ENCODE results near the gene ZKSCAN5.
"Not testable (repeated sequence)": the region's sequence is repeated elsewhere in the genome, so short reads cannot be mapped to it uniquely, and the experiment has no call there.

Gene ZKSCAN5

DNA sequence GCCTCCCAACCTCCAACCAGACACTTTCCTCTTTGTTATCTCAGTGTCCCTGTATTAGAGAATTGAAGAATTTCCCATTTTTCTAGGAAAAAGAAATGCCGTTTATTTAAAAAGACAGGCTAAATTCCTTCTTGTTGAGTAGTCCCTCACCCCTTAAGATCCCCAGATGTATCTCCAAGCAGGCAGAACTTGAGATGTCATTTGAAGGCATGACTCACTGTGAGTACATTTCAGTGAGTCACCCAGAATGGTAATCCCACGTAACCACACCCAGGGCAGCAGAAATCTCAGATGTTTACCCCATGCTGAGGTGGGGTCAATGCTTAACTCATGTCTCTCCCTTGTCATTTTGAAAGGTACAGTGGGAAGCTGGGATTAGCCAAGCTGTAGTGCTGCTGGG lies 58.4 kb downstream of the ZKSCAN5 start:
- ChIA-PET CTCF (no interaction called here), POLR2A (no interaction called here)
- DNase-seq (ENCODE audit: extremely low spot score): no peak
- TF ChIP-seq, protein P1, sequence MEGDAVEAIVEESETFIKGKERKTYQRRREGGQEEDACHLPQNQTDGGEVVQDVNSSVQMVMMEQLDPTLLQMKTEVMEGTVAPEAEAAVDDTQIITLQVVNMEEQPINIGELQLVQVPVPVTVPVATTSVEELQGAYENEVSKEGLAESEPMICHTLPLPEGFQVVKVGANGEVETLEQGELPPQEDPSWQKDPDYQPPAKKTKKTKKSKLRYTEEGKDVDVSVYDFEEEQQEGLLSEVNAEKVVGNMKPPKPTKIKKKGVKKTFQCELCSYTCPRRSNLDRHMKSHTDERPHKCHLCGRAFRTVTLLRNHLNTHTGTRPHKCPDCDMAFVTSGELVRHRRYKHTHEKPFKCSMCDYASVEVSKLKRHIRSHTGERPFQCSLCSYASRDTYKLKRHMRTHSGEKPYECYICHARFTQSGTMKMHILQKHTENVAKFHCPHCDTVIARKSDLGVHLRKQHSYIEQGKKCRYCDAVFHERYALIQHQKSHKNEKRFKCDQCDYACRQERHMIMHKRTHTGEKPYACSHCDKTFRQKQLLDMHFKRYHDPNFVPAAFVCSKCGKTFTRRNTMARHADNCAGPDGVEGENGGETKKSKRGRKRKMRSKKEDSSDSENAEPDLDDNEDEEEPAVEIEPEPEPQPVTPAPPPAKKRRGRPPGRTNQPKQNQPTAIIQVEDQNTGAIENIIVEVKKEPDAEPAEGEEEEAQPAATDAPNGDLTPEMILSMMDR (IDR thresholded peaks at IDR 0.05; ENCODE audit: control extremely low read depth, extremely low read depth, low read depth, missing control alignments): no peak

DNA sequence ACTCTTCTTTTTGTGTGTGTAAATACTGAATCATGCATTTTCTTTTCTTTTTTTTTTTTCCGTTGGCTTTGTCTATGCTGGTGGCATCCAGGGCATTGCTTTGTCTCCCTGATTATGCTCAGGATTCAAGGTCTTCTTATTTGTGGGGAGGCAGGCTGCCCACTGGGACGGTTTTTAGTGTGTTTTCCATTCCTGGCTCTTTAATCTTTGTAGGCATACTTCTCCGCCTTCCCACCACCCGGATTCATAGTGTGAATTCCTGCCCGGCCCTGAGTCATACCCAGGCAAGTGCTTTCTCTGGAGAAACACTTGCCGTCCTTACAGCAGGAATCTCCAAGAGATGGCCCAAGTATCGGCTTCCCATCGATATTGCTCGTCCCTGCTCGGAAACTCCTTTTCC lies 59.2 kb downstream of the ZKSCAN5 start:
- TF ChIP-seq, protein P1 (IDR thresholded peaks at IDR 0.05; ENCODE audit: control extremely low read depth, extremely low read depth, low read depth, missing control alignments): no peak
- ChIA-PET POLR2A (no interaction called here), CTCF (no interaction called here)
- no peak for DNase-seq (ENCODE audit: extremely low spot score)

DNA sequence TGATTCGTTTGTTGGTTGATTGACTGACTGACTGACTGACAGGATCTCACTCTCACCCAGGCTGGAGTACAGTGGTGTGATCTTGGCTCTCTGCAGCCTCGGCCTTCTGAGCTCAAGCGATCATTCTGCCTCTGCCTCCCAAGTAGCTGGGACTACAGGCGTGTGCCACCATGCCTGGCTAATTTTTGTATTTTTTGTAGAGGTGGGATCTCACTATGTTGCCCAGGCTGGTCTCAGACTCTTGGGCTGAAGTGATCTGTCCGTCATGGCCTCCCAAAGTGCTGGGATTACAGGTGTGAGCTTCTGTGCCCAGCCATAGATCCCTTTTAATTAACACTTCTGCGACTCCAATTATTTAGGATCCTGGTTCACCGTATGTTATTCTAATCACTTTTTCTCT lies 64.3 kb downstream of the ZKSCAN5 start:
- CTCF ChIA-PET: interaction anchor here (1.2 kb wide), 2 partner anchors 10 to 11 kb away, joined by 3 read pairs; partner anchors contain the start of gene ZNF655
- DNase-seq (ENCODE audit: extremely low spot score); POLR2A ChIA-PET: not testable (repeated sequence)

DNA sequence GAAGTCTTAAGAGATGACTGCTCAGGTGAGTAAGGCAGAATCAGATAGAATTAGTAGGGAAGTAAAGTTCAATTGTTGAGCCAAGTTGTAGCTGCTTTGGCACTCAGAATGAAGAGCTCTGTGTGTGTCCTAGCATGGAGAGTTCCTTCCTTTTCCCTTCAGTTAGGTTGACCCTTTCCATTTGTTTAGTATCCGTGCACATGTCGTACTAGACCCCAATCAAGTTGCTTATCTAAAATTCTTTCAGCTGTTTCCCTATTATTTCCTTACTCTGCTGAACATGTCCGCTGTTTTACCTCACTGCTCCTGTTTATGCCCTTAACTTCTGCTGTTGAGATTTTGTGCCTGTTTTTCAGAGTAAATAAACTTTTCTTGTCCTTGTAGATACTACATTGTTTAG lies 67.3 kb downstream of the ZKSCAN5 start:
- POLR2A ChIA-PET: no interaction called here
- CTCF ChIA-PET: no interaction called here
- TF ChIP-seq, protein P1 (IDR thresholded peaks at IDR 0.05; ENCODE audit: control extremely low read depth, extremely low read depth, low read depth, missing control alignments): no peak
- DNase-seq (ENCODE audit: extremely low spot score): no peak

DNA sequence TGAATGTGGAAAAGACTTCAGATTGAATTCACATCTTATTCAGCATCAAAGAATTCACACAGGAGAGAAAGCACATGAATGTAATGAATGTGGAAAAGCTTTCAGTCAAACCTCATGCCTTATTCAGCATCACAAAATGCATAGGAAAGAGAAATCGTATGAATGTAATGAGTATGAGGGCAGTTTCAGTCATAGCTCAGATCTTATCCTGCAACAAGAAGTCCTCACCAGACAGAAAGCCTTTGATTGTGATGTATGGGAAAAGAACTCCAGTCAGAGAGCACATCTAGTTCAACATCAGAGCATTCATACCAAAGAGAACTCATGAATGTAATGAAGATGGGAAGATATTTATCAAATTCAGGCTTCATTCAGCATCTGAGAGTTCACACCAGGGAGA lies 68.8 kb downstream of the ZKSCAN5 start:
- TF ChIP-seq, protein P1 (IDR thresholded peaks at IDR 0.05; ENCODE audit: control extremely low read depth, extremely low read depth, low read depth, missing control alignments): no peak
- ChIA-PET CTCF (no interaction called here), POLR2A (interaction anchor here (0.9 kb wide), 1 partner anchor 15 kb away, joined by 3 read pairs; the partner anchor contains the start of gene ZNF655)
- no peak for DNase-seq (ENCODE audit: extremely low spot score)

DNA sequence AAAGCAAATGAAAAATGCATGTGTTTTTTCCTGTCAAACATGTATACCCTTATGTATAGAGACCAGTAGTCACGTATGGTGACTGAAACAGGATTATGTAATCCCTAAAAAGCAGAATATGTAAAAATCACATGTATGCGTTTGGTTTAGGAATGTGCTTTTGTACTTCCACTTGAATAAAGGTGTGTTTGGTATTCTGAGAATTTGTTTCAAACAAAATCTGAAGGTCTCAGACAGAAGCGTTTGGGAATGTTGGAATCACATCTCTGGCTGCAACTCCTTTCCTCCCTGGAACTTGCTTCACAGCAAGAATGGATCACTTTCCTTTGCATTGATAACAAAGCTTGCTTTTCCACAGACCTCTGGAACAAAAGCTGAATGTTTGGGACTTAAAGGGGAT lies 71.8 kb downstream of the ZKSCAN5 start:
- ChIA-PET CTCF (no interaction called here), POLR2A (no interaction called here)
- TF ChIP-seq, protein P1 (IDR thresholded peaks at IDR 0.05; ENCODE audit: control extremely low read depth, extremely low read depth, low read depth, missing control alignments): no peak
- DNase-seq (ENCODE audit: extremely low spot score): no peak

DNA sequence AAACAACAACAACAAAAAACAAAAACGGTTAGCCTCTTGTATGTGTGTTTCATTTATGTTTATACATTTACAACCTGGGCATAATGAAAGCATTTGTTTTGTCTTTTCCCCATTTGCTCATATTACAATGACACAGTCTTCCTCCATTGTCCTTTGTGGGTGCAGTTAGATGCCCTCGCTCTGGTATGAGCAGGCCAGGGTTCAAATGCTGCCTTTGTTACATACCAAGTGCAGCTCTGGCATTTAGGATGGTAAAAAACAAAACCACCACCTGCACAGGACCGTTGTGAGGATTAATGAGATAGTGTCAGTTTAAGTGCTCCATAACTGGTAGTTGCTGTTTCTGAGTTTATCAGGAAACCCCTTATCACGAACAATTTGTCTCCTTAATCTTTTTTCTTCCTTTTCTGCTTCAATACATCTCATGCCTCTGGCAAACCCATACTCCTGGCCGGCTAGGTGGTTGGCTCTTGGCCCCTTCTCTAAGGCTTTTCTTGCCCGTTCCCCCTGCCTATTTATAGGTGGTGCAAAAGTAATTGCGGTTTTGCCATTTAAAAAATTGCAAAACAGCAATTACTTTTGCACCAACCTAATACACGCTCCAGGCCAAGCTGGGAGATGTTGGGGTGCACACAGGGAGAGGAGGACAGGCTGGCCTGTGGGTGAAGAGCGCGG lies 75.0 kb downstream of the ZKSCAN5 start:
- CTCF ChIA-PET: interaction anchor here (0.7 to 1.1 kb wide), 2 partner anchors 11 to 27 kb away, joined by 3 read pairs; partner anchors contain the start of gene FAM200A
- POLR2A ChIA-PET: no interaction called here
- DNase-seq (ENCODE audit: extremely low spot score): no peak
- TF ChIP-seq, protein P1 (IDR thresholded peaks at IDR 0.05; ENCODE audit: control extremely low read depth, extremely low read depth, low read depth, missing control alignments): no peak

Data from GM10248 (cell line).